NK-92 treated with Interleukin-12 subunit alpha and Interleukin-12 subunit beta, amount 100 ng/mL, for 24 hours (cell line): ENCODE results near the gene MOV10L1.

ENCODE experiments used
- DNase-seq: peaks from one replicate; lab custom pipeline; 2025; lab: John Stamatoyannopoulos, UW

MOV10L1 gene

DNA sequence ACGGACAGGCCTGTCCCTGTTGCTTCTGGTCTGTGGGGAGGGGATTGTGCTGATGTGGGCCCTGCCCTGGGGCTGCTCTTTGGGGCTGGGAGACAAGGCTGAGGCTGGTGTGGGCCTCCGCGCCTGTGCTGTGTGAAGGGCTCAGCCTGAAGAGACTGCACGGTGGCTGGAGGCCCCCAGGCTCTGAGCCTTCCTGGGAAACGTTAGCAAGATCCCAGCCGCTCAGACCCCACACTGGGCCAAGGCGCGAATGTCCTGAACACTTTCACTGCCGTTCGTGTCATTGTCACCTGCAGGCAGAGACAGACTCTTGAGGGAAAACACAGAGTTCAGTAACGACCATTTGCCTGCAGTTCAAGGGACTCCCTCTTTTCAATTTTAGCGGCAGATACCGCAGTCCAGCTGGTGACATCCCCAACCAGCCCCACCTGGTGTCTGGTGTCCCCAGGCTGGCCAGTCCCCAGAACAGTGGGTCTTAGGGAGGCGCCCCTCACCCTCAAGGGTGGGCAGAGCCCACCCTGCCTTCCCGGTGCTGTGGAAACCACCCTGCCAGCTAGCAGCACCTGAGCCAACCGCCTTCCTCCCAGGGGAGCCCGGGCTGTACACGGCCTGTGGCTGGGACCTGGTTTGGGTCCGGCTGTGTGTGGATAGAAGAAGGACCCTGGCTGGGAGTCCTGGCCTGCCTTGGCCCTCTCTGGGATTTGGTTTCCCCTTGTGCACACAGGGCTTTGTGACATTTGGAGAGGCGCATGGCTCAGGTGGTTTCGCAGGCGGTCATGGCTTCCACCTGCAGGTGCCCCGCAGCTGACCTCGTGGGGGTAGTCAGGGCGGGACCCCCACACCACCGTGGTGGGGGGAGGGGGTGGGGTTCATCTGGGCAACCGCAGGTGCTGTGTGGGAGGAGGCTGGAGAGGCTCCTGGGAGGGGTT, 86.4 kb downstream of the MOV10L1 start:
- DNase-seq: no peak

DNA sequence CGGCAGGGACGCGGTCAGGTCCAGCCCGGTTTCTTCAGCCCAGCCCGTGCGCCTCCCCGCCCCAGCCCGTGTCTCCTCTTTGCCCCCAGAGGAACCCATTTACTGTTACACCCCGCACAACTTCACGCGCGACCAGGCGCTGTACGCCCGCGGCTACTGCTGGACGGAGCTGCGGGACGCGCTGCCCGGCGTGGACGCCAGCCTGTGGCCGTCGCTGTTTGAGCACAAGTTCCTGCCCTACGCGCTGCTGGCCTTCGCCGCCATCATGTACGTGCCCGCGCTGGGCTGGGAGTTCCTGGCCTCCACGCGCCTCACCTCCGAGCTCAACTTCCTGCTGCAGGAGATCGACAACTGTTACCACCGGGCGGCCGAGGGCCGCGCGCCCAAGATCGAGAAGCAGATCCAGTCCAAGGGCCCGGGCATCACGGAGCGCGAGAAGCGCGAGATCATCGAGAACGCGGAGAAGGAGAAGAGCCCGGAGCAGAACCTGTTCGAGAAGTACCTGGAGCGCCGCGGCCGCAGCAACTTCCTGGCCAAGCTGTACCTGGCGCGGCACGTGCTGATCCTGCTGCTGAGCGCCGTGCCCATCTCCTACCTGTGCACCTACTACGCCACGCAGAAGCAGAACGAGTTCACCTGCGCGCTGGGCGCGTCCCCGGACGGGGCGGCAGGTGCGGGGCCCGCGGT, 87.2 kb downstream of the MOV10L1 start:
- DNase-seq: no peak

DNA sequence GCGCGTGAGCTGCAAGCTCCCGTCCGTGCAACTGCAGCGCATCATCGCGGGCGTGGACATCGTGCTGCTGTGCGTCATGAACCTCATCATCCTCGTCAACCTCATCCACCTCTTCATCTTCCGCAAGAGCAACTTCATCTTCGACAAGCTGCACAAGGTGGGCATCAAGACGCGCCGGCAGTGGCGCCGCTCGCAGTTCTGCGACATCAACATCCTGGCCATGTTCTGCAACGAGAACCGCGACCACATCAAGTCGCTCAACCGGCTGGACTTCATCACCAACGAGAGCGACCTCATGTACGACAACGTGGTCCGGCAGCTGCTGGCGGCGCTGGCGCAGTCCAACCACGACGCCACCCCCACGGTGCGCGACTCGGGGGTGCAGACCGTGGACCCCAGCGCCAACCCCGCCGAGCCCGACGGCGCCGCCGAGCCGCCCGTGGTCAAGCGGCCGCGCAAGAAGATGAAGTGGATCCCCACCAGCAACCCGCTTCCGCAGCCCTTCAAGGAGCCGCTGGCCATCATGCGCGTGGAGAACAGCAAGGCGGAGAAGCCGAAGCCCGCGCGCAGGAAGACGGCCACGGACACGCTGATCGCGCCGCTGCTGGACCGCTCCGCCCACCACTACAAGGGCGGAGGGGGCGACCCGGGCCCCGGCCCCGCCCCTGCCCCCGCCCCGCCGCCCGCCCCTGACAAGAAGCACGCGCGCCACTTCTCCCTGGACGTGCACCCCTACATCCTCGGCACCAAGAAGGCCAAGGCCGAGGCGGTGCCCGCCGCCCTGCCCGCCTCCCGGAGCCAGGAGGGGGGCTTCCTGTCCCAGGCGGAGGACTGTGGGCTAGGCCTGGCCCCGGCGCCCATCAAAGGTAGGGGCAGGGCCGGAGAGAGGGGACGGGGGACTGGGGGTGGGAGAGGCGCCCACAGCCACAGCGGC, 88.0 kb downstream of the MOV10L1 start:
- no peak for DNase-seq

DNA sequence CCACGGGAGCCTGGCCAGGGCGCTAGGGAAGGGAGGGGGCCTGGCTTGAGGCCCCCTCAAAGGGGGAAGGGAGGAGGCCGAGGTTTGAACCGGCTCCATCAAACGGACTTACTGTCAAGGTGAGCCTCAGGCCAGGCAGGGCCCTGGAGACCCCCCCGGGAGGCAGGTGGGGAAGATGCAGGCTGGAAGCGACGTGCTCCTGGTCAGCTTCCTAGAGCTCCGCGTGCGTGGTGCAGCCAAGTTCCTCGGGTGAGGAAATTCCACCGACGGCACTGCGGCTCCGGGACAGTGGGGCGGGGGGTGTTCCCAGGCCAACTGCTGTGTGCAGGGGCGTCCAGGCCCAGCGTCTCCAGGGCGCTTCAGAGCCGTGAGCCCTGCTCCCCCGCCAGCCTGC, 88.7 kb downstream of the MOV10L1 start:
- no peak for DNase-seq

DNA sequence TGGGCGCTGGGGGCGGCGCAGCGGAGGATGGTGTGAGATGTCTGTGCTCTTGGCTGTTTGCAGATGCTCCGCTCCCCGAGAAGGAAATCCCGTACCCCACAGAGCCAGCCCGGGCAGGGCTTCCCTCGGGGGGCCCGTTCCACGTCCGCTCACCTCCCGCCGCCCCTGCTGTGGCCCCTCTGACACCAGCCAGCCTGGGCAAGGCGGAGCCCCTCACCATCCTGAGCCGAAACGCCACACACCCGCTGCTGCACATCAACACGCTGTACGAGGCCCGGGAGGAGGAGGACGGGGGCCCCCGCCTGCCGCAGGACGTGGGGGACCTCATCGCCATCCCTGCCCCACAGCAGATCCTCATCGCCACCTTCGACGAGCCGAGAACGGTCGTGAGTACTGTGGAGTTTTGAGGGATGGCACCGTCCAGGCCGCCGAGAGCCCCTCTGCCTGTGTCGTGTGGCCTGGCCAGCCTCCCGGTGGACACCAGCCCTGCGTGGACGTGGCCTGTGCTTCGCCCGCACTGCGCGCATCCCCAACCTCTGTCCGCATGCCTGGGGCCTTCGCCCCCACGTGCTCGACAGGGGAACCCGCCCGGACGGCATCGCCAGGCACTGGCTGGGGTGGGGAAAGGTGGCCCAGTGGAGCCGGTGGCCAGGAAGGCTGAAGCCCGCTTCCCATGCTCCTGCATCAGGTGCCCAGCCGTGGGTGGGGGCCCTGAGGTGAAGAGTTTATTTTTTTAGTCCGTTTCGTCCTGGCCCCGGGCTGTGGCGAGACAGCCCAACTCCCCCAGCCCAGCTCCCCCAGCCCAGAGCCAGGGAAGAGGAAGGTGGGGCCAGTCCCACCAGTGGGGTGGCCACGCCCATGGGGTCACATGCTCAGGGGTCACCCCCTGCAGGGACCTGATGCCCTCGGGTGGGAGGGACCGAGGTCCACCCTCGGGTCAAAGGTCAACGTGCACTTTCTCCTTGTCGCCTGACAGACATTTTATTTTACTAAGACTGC, 89.4 kb downstream of the MOV10L1 start:
- no peak for DNase-seq

DNA sequence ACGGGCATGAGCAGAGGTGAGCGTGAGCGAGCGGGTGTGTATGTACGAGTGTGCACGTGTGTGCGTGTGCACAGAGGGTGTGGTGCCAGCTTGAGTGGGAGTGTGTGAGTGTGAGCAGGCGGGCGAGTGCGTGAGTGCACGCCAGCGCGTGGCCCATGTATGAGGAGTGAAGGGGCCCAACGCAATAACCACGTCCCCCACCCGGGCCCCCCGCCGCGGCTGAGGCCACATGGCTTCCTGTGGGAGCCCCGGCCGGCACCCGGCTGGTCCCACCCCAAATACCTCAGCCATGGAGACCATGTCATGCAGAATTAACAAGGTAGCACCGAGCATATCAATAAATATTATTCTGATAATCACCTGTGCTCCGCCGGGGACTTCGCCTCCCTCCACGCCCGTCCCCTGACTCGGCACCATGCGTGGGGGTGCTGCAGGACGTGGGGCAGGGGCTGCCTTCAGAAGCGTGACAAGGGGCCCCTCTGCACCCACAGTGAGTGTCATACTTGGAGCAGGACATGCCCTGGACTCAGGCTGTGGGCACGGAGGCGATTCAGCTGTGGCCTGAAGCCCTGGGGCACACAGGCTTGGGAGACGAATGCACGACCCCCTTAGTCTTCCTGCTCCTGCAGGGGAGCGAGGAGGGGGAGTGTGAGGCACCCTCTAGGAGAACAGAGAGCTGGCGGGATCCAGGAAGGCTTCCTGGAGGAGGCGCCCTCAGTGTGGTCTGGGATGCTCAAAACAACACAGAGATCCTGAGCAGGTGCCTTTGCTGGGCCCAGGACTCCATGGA, 90.3 kb downstream of the MOV10L1 start:
- DNase-seq: no peak

DNA sequence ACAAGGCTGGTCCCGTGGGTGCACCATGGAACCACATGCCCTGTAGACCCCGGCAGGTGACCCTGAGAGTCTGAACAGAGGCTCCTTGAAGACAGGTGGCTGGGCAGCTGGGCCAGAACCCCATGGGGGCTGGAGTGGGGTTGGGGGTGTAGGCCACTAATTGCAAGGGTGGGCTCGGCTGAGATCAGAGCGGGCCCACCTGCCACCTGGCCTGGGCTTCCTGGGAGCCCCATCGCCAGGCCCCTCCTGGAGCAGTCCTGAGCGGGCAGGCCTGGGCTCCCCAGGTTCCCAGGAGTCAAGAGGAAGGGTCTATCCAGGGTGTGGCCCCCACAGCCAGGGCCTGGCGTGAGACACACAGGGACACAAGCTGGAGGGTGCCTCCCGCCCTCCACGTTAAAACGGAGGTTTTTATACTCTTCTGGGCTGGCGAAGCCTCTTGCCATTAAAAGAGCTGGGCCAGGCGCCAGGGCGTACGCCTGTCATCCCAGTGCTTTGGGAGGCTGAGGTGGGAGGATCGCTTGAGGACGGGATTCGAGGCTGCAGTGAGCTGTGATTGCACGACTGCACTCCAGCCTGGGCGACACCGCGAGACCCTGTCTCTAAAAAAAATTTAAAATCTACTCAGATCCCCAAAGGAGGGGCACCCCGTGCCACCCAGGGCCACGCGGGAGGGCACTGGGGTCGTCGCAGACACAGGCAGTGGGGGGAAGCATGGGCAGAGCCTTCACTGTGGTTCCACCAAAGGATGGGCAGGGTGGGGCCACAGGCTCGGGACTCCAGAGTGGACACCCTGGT, 91.1 kb downstream of the MOV10L1 start:
- DNase-seq: no peak

DNA sequence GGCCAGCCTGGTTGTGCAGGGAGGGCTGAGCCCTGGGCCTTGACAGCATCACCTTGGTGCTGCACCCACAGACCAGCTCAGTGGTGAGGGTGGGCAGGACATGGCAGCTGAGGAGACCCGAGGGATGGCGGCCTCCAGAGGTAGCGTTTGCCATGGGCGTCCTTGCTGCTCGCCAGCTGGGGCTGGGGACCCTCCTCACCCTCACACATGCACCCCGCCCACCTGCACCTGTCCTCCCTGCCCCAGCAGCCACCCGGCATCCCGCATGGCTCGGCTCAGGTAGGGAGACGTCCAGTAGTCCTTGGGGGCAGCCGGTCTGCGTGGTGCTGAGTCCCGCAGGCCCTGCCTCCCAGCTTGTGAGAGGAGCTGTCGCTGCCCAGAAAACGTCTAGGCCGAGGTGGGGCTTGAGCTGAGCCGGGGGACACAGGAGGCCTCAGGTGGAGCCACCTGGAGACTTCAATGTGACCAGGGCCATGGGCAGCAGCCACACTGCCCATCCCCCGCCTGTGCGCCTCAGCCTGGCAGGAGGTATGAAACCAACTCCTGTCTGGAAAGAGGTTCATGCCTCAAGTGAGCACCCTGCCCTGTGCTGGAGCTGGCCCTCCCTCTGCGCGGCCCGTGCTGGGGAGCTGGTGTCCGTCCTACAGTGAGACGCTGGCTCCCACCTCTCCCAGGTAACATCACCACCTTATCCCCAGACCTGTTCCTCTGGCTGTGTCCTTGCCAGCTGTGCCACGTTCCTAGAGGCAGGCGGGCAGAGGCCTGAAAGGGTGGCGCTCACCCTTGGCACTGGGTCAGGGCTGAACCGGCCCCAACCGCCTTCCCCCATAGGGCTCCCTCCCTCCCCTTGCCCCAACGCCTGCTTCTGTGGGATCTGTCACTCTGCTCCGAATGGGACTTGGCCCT, 92.6 kb downstream of the MOV10L1 start:
- no peak for DNase-seq

DNA sequence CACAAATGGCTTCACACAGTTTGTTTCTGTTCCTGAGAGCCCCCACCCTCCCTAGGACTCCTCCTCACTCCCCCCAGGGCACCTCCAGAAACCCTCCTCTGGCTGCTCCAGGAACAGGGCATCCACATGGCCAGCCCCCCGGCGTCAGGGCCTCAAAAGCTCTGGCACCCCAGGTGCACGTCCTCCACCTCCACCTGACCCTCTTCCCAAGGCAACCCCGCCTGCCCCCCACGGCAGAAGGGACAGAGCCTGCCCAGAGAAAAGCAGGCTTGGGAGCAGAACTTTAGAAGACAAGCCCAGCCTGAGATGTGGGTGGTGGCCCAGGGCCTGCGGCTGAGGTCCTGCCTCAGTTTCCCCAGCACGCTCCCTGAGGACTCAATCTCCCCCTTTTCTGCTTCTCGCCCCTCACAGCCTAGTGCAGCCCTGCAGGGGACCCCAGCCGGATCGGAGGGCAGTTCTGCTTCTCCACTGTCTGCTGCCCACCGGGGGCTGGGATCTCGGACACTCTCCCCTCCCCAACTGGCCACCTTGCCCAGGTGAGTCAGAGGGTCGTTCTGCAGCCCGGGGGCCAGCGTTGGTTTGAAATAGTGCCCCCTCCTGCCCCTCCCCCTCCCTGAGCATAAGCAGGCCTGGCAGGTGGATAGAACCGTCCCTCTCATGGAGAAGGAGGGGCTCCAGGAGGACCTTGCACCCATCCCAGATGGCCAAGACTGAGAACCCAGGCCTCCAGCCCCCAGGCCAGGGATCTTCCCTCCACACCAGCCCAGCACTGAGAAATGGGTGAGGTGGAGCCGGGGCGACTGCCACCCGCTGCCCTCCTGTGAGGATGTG, 93.5 kb downstream of the MOV10L1 start:
- DNase-seq: no peak

DNA sequence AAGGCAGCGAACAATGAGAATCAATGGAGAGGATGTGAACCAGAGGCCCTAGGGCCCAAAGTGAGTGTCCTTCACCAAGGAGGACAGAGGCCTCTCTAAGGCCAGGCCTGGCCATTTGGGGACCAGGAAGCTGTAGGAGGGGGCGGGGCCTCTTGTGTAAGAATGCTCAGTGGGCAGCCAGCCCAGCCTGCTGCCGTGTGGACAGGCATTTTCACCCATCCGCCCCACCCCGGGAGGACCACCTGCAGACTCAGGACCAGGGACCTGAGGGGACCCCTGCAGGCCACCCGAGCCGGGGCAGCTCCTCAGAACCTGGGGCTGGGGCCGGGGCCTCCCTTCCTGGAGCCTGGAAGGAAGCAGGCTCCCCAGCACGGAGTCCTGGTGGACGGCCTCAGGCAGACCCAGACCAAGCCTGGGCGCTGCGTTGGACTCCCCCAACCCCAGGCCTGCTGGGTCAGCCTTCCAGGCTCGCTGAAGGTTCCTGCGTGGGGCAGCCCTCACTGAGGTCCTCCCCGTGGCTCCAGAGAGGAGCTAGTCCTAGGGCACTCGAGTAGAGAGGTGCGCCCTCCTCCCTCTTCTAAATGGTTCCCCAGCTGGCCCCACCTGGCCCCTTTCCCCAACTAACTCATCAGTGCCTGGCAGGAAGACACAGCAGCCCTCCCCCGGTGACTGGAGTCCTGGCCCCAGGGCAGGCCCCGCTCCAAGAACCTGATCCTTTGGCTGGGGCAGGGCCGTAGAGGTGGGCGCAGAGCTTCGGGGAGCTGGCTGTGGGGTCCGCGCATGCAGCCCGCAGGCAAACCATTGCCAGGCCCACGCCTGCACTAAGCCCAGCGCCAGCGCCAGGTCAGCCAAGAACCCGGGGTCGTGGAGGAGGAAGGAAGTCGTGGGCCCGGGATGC, 94.4 kb downstream of the MOV10L1 start:
- no peak for DNase-seq

DNA sequence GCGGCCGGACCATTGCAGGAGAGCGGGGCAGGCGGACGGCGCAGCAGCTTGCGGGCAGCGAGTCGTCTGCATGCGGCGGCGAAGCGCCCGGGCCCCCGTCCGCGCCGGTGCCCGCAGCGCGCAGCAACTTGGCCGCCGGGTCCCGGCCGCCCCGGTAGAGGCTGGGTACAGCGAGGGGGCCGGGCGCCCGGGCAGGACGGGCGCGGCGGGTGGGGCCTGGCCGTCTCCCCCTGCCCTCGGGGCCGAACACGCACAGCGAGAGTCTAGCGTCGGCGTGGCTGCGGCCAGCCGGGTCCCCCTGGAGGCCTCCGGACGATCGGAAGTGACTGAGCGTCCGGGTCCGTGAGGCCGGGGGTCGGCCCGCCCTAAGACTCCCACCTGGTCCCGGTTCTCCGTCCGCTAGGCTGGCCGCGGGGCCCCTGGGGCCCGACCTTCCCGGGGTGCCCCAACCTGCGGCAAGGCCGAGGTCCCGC, 95.1 kb downstream of the MOV10L1 start:
- DNase-seq: no peak

DNA sequence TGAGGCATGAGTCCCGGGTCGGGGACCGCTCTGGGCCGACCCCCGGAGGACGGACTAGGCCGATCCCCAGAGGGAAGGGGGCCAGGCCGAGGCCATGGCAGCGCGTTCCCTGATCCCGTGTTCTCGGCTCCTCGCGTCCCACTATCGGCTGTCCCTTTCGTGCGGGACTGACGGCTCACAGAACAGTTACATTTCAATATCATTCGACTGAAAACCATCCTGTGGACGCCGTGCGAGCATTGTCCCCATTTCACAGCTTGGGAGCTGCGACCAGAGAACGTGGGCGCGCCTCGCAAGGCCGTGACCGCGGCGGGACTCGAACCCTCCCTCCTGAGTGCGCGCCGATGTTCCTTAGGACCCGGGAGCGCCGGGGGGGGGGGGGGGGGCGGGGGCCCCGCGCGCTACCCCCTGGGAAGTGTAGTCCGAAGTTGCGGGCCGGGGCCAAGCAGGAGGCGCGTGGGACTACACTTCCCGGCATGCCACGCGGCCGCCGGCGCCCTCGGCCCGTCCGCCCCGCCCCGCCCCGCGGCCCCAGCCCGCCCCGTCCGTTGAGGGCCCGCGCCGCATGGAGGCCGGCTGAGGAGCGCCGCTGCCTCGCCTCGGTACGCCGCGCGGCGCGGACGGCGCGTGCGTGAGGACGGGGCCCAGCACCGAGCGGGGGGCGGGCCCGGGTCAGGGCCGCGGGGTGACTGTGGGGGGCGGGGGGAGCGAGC, 95.7 kb downstream of the MOV10L1 start, which contains the start of gene TRABD:
TSS of gene TRABD (plus strand) at position 539 of the 713 bp plus-strand sequence. CDS start 7,148 bp downstream, outside the sequence.
- DNase-seq: peak; percentile 74

DNA sequence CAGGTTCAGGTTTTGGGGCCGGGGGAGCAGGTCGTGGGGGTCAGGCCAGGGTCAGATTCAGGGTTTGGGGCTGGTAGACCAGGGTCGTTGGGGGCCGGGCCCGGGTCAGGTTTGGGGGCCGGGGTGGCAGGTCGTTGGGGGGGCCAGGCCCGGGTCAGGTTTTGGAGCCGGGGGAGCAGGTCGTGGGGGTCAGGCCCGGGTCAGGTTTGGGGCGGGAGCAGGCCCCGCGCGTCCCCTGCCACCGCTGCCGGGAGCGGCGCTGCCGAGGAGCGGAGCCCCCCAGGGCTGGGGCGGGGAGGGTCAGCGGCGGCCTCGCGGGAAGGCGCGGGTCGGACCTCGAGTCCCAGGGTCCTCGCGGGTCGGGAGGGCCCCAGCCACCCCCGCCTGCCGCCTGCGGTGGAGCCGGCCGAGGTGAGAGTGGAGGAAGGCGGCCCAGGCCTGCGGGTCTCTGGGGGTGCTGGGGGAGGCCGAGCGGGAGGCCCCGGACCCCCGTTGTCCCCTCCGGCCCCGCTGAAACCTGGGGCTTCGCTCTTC, 96.4 kb downstream of the MOV10L1 start:
- no peak for DNase-seq

DNA sequence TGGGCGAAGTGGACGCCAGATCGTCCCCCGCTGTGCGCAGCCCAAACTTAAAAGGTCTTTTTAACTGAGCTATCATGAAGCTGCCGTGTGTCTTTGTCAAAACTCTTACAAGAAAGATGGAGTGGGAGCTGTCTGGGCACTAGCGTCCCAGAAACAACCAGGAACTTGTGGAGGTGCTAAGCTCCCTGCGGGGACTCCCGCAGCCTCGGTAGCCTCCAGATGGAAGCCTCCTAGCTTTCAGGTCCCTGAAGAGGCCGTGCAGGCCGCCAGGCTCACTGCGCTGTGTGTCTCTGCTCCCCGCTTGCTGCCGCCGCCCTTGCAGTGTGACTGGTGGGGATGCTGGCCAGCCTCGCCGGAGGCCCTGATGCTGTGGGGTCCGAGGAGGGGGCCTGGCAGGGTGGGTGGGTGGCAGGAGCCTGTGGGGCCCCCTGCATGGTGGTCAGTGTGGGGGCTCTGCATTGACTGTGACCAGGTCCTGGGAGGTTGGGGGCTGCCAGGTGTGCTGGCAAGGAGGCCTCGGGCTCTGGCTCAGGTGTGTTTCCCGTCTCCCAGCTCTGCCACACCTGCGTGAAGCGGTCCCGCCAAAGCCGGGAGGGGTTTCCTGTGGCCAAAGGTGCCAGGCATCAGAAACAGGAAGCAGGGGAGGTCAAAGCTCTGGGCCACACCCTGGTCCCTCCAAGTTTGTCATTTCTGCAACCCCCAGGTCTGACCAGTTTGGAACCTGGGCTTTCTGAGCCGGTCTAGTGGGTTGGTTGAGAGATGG, 97.1 kb downstream of the MOV10L1 start:
- no peak for DNase-seq
